Ishikawa (cell line): ENCODE results near the gene ACTR3.

Experiments used
- CEBPB ChIP-seq: IDR thresholded peaks from 2 replicates; pipeline ENCODE4 v1.6.1; 2012
- FOXM1 ChIP-seq: IDR thresholded peaks from 2 replicates; pipeline ENCODE4 v1.6.1; 2012; ENCODE audit warnings: low read depth, borderline replicate concordance
- RAD21 ChIP-seq: IDR thresholded peaks from 2 replicates; pipeline ENCODE4 v1.6.1; 2012; ENCODE audit warnings: low read depth
- TF ChIP-seq, protein P1 (sequence below): IDR thresholded peaks from 2 replicates; pipeline ENCODE4 v1.6.1; 2012

DNA sequence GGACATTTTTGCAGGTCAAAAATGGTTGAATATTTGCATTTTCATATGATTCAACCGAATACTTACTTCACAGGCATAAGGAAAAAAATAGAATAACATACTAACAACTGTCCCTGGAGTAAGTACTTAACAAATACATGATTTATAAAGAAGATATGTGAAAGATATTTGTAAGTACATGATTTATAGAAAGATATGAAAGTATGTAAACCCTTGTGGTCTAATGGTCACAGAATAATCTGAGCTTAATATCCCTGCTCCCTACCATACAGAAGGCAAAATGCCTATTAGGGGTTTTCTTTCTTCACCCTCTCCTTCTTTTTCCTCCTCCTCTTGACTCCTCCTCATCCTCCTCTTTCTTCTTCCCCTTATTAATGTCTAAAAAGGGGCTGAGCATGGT is 20.6 kb upstream of the ACTR3 start:
- TF ChIP-seq CEBPB (no peak), RAD21 (no peak), FOXM1 (no peak)
- TF ChIP-seq, protein P1, sequence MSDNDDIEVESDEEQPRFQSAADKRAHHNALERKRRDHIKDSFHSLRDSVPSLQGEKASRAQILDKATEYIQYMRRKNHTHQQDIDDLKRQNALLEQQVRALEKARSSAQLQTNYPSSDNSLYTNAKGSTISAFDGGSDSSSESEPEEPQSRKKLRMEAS: no peak
